GM04503 (cell line): ENCODE results near the gene MYEOV.

Experiments used
- DNase-seq: peaks from one replicate; pipeline ENCODE4 v3.0.0-alpha.2; 2012; ENCODE audit warnings: low read depth

The MYEOV gene

DNA sequence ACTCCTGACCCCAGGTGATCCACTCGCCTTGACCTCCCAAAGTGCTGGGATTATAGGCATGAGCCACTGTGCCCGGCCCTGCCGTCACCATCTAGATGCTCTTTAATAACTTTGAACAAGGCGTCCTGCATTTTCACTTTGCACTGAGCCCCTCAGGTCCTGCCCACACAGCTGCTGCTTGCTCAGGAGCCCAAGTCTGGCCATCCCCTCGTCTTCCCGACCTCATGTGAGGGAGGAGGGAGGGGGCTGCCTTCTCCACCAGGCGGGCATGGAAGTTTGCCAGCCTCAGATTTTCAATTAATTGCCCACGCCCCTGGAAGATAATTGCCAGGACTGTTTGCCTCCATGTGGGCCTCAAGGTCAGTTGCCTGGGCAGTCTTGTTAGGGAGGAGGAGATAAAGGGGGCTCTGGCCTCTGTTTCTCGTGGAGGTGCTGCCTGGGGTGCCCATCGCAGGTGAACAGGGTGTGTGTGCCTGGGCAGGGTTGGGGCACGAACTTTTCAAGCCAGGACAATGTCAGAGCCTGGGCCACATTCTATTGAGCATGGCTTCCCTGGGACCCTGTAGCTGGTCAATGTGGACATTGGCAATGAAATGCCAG, 27.9 kb upstream of the MYEOV start:
- no peak for DNase-seq

GRCh38 chr11:69267395-69267805, 26.6 kb upstream of the MYEOV start:
- no peak for DNase-seq

DNA sequence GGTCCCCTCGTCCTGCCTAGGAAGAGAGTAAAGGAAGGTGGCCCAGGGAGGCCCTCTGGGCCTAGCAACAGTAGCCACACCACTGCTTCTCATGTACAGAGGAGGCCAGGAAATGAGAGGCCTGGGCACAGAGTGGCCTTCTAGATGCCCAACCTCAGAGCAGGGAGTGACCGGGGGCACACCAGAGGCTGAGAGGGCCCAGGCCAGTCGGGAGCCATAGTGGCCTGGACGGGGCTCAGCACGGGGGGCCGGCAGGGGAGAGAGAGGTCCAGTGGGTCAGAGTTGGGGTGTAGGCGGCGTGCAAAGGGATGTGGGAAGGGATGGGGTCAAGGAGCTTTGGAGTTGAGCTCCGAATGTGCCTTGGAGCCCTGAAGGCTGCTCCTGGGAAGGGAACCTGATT, 25.0 kb upstream of the MYEOV start:
- no peak for DNase-seq

GRCh38 chr11:69269388-69269787, 24.6 kb upstream of the MYEOV start:
- no peak for DNase-seq

DNA sequence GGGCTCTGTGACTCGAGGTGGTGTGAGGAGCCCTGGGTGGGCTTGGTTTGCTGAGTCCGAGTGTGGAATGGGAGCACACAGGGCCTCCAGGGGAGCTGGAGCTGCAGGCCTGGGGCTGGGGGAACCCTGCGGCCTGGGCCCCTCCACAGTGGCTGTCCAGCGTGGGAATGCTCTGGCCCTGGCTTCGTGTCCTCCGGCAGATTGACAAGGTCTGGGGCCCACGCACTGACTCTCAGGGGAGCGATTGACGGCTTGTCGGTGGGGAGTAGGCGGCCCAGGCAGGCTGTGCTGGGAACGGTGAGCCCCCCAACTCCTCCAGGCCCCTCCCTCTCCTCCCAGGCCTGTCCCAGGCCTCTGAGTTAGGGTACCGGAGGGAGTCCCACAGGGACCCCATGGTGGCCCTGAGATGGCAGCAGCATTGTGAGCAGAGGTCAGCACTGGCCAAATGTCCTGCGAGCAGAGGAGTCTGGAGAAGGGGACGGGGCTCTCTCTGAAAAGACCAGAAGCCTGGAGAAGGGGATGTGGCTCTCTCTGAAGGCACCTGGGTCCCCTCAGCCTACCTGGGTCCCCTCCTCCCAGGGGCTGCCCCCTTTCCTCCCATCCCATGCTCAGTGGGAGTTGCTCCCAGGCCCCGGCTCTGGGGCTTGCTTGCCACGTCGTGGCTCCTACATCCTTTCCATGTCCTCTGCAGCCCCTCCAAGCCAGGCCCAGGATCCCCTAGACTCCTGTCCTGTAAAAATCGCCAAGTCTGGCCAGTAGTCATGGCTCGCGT, 23.8 kb upstream of the MYEOV start:
- DNase-seq: no peak

- no peak for DNase-seq
Observed at GRCh38 chr11:69270941-69271340, 23.0 kb upstream of the MYEOV start.

GRCh38 chr11:69272055-69272454, 21.9 kb upstream of the MYEOV start:
- no peak for DNase-seq

DNA sequence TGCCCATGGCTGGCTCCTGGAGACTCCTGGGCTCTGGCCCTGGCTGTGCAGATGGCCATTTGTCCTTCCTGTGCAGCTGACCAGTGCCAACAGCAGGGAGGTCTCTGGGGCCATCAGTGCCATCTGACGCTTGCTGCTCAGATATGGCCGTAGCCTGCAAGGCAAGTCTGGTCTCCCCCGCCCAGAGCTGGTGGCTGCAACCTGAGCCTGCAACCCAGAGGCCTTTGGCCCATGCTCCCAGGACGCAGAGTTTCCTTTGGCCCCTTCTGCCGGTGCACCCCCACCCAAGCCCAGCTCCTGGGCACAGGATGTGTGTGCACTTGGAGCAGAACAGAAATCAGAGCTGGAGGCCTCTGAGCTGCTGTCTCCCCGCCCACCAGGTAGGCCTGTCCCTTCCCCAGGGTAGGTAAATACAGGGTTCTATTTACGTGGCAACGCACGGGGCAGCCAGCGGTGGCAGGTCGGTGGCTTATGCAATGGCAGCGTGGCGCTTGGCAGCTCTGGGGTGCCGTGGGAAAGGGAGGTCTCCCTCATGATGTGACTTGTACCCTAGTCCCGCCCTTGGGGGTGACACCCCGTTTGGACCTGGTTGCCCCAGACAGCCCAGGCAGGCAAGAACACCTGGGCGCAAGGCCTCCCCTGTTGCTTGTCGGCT, 21.0 kb upstream of the MYEOV start:
- DNase-seq: no peak

DNA sequence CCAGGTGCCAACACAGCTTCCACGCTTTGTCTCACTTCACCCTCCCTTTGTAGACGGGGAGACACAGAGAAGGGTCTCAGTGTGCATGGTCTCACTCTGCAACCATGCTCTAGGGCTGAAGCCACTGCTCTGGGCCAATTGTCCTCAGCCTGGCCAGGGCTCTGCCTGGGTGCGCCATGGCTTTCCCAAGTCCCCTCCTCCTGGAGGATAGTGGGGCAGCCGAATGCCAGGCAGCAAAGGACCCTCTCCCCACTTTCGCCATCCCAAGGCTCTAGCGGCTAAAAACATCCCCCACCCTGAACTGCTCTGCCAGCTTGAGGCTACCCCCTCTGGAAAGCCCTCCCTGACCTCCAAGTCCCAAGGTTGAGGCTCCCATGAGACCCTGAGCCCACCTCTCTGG, 20.4 kb upstream of the MYEOV start:
- no peak for DNase-seq

- no peak for DNase-seq
Observed at GRCh38 chr11:69274531-69275016, 19.4 kb upstream of the MYEOV start.

DNA sequence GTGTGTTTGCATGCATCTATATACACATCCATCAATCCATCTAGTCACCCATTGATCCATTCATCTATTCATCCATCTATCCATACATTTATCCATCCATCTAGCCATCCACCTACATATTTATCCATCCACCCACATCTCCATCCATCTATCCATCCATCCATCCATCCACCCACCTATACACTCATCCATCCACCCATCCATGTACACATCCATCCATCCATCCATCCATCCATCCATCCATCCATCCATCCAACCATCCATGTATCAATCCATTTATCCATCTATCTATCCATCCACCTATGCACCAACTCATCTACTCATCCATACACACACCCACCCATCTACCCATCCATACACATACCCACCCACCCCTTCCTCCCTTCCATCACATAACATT, 18.8 kb upstream of the MYEOV start:
- no peak for DNase-seq

DNA sequence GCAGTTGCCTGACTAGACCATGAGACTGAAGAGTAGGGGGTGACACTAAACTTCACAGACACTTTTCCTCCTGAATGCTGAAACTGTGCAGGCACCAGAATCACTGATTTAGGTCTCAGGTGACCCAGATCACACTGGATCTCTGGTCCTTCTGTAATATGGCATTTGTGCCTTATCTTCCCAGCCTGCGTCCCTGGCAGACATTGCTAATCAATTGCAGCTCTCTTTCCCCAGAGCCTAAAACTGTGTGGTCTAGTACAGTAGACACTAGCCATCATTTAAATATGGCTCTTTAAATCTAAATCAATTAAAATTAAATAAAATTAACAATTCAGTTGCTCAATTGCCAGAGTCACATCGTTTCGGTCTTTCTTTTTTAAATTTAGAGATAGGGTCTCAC, 17.8 kb upstream of the MYEOV start:
- no peak for DNase-seq

DNA sequence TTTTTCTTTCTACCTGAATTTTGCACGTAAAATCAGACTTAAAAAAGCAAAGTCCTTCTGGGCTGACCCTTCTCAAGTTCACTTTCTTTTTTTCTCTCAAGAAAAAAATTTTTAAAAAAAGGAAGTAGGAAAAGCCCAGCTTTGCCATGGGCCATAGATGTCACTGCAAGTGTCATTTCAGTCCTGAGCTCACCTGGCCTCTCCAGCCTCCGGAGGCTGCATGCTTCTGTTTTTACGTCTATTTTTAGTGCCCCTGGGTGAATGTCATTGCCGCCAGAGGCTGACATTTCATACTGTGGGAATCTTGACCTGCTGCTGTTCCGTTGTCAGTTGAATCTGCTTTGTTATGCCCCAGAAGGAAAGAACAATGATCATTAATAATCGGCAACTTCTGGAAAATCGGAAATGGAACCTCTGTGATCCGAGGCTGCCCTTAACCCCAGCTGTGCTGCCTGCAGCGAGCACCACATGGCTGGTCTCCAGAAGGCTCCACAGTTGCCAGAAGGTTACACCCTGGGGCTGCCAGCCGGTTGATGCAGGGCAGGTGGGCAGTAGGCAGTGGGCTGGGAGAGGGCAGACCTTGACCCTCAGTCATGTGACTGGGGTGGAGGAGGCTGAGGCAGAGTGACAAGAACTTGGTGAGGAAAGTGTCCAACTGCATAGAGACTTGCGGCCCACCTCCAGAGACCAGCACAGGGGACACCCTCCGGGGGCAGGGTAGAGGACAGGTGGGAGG, 16.7 kb upstream of the MYEOV start:
- no peak for DNase-seq

- no peak for DNase-seq
Observed at GRCh38 chr11:69278091-69278867, 15.7 kb upstream of the MYEOV start.

DNA sequence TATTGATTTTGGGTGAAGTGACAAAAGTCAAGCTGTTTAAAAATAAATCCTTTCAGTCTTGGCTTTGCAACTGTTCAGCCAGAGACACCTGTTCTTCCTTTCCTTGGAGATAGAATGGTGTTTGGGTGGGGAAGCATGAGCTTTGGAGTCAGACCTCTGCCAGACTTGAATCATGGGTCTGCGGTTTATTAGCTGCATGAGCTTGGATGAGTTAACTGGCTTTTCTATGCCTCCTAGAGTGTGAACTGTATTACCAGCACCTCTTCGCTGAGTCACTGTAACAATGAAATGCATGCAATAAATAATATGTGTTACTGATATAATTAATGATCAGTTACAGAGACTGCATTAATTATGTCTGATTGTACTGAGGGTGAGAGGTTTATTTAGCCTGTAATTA, 13.5 kb upstream of the MYEOV start:
- no peak for DNase-seq

DNA sequence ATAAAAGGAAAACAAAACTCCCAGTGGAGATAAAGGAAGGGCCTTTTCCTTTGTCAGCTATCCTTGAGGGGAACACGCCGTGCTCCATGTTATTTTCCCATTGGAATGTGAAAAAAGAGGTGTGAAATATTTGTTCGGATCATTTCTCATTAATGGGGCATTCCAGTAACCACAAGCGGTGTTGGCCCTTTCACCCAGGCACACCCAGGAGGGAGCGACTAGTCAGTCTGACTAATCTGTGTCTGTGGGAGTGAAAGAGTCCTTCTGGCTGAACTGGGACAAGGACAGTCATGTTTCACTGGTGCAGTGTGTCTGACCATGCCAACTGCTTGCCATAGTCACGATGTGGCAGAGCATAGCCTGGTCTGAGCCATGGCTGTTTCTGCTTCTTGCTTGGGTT, 13.0 kb upstream of the MYEOV start:
- peak; percentile 85 for DNase-seq

- DNase-seq: no peak
Observed at GRCh38 chr11:69283446-69283845, 10.5 kb upstream of the MYEOV start.

DNA sequence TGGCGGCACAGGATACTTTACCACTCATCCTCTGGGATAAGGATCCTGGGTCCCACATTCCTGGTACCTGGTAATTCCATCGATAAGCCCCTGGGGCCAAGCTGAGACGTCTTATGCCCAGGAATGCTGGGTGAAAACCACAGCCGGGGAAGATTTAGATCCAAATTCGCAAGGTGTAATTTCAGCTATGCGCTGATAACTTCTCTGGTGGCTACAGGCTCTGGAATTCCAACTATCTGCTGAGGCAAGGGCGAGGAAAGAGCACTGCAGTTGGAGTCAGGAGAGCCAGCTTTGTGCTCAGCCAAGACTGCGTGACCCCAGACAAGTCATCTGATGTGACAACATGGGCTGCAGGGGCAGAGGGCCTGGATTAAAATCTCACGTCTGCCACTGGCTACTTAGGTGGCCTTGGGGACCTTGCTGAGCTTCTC, 9.9 kb upstream of the MYEOV start:
- DNase-seq: no peak

DNA sequence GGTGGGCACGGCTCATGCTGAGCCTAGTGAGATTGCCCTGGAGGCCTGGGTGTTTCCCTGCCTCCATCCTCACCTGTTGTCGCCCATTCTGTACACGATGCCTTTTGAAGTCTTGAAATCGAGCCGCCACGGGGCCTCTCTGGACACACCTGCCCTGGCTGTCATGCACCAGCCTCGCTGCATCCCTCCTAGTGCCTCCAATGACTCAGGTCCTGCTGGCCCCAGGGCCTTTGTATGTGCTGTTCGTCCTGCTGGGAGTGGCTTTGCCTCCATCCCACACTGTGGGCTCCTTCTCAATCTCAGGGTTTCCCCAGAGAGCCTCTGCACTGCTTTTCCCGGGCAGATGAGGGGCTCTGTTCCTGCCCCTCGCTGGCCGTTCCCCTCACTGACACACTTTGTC, 8.9 kb upstream of the MYEOV start:
- DNase-seq: no peak

DNA sequence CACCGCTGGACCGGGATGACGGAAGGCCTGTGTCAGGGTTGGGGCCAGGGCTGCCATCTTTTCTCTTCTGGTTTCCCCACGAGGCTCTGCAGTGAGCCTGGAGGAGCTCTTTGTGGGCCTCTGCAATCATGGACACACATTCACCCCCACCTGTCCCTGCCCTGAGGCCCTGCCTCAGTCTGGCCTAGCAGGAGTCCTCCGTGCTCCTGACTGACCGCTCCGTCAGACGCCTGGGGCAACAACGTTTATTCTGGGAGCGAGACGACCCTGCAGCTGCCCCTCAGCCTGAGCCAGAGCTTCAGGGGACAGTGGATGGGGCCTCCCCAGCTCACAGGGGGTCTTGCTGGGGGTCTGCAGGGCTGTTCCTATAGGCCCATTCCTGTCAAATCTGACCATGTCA, 8.2 kb upstream of the MYEOV start:
- no peak for DNase-seq
